Neural cell (in vitro differentiated cells): Measurements from ENCODE around the gene CAPS.

Experiments
- EP300 ChIP-seq: fragments of 450-650 bp; conservative IDR thresholded peaks from 2 replicates; pipeline ENCODE4 v1.6.1; 2014; ENCODE audit warnings: antibody characterized with exemption, mild to moderate bottlenecking, moderate library complexity; ENCODE audit not compliant: poor library complexity, severe bottlenecking
- EZH2 ChIP-seq: fragments of 200-600, 300-800 bp; shearing (Covaris generic), sonication (generic); IDR thresholded peaks from 2 replicates; pipeline ENCODE4 v1.6.1; 2014; ENCODE audit warnings: antibody characterized with exemption, low read length, borderline replicate concordance, mild to moderate bottlenecking; ENCODE audit not compliant: insufficient read depth, poor library complexity, severe bottlenecking
- MXI1 ChIP-seq: fragments of 450-650 bp; conservative IDR thresholded peaks from 2 replicates; pipeline ENCODE4 v1.6.1; 2014; ENCODE audit warnings: antibody characterized with exemption, mild to moderate bottlenecking; ENCODE audit not compliant: poor library complexity, severe bottlenecking
- RAD21 ChIP-seq: fragments of 450-650 bp; conservative IDR thresholded peaks from 2 replicates; pipeline ENCODE4 v1.6.1; 2014; ENCODE audit warnings: antibody characterized with exemption, mild to moderate bottlenecking, moderate library complexity
- TF ChIP-seq, protein P1 (sequence below): fragments of 450-650 bp; IDR thresholded peaks from 2 replicates; pipeline ENCODE4 v1.5.1; 2014; ENCODE audit warnings: antibody characterized with exemption, mild to moderate bottlenecking, moderate library complexity; ENCODE audit not compliant: poor library complexity, severe bottlenecking
- TF ChIP-seq, protein P2 (sequence below): IDR thresholded peaks from 2 replicates; pipeline ENCODE4 v1.6.1; 2012; ENCODE audit warnings: borderline replicate concordance

DNA sequence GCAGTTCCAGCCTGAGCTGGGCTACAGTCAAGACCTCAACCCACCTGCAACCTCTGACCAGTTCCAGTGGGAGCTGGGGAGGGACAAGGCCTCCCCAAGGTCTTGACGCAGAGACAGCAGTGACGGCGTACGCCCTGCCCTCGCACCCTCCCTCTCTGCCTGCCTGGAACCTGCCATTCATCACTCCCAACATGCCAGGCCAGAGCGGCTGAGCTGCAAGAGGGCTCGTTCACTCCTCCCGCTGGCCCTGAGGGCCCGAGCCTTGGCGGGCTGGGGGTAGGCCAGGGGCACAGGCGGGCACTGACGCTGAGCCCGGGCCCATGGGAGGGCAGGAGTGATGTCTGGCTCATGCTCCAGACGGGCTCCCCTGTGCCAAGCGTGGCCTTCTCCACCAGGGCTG is 18.6 kb upstream of the CAPS start:
- TF ChIP-seq, protein P1, sequence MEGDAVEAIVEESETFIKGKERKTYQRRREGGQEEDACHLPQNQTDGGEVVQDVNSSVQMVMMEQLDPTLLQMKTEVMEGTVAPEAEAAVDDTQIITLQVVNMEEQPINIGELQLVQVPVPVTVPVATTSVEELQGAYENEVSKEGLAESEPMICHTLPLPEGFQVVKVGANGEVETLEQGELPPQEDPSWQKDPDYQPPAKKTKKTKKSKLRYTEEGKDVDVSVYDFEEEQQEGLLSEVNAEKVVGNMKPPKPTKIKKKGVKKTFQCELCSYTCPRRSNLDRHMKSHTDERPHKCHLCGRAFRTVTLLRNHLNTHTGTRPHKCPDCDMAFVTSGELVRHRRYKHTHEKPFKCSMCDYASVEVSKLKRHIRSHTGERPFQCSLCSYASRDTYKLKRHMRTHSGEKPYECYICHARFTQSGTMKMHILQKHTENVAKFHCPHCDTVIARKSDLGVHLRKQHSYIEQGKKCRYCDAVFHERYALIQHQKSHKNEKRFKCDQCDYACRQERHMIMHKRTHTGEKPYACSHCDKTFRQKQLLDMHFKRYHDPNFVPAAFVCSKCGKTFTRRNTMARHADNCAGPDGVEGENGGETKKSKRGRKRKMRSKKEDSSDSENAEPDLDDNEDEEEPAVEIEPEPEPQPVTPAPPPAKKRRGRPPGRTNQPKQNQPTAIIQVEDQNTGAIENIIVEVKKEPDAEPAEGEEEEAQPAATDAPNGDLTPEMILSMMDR: no peak
- TF ChIP-seq MXI1: no peak
- no peak for TF ChIP-seq EP300
- TF ChIP-seq RAD21: no peak
- TF ChIP-seq EZH2: no peak
- TF ChIP-seq, protein P2, sequence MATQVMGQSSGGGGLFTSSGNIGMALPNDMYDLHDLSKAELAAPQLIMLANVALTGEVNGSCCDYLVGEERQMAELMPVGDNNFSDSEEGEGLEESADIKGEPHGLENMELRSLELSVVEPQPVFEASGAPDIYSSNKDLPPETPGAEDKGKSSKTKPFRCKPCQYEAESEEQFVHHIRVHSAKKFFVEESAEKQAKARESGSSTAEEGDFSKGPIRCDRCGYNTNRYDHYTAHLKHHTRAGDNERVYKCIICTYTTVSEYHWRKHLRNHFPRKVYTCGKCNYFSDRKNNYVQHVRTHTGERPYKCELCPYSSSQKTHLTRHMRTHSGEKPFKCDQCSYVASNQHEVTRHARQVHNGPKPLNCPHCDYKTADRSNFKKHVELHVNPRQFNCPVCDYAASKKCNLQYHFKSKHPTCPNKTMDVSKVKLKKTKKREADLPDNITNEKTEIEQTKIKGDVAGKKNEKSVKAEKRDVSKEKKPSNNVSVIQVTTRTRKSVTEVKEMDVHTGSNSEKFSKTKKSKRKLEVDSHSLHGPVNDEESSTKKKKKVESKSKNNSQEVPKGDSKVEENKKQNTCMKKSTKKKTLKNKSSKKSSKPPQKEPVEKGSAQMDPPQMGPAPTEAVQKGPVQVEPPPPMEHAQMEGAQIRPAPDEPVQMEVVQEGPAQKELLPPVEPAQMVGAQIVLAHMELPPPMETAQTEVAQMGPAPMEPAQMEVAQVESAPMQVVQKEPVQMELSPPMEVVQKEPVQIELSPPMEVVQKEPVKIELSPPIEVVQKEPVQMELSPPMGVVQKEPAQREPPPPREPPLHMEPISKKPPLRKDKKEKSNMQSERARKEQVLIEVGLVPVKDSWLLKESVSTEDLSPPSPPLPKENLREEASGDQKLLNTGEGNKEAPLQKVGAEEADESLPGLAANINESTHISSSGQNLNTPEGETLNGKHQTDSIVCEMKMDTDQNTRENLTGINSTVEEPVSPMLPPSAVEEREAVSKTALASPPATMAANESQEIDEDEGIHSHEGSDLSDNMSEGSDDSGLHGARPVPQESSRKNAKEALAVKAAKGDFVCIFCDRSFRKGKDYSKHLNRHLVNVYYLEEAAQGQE: no peak
